ENCODE measurements around the gene PDK2. TPM values are rescaled to one million over a fixed set of nuclear protein-coding genes. Genes with fewer than 3 reads are reported as not detected.

The PDK2 gene
- total RNA-seq, 4 donors from 2014 or later: 31.6 to 70.6 (median 58.1) TPM

DNA sequence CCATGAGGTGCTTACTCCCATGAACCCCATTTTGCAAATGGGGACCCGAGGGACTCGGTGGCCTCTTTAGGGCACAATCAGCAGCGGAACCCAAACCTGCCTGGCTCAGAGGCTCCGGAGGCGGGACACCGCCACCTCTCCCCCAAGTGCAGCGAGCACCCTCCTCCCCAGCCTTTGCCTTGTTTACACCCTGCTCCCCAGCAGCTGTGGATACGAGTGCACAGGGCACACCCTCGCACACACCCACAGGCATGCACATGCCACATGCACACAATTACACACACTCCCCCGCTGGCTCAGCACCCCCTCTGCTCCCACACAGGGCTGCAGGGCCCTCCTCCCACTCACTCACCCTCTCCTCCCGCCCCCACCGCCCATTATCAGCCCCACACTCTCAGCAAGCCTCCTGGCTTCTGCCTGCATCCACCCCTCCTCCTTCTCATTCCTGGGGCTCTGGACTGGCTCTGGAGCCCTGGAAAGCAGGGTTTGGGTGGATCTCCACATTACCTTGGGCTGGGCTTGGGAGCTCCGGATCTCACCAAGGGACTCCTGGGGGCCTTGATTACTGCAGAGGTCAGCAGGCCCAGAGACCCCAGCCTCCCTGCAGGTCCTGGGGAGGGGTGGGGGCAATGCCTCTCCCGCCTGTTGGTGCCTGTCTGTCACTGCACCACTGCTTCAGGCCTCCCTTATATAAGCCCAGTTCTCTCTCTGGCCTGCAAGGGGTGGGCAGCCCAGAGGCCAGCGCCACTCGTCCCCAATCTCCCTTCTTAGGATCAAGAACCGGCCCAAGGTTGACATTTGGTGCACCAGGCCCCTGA is 6.4 kb downstream of the PDK2 start:
- Histone ChIP-seq H3K27me3 (no peaks in the 10 kb centered on the region), H3K4me3 (peak overlapping the region in 1 of 2 donors; percentile 2), H3K9me3 (no peaks in the 10 kb centered on the region), H3K27ac (peak overlapping the region; percentile 4 to 82 (median 80)), H3K4me1 (peaks cover 7 to 82% (median 35%) of the 10 kb centered on the region in 3 donors), H3K36me3 (peaks cover 0 to 77% of the 10 kb centered on the region in 2 donors)
- TF ChIP-seq POLR2AphosphoS5 (IDR thresholded peaks at IDR 0.05) (no peak), CTCF (IDR thresholded peaks at IDR 0.05) (peak in 1 of 4 experiments; percentile 24), POLR2A (IDR thresholded peaks at IDR 0.05) (no peak)
- 20% methylated on average over 3 of the region's 17 CpGs; no CpG with 5 or more reads in 1 of the 2 donors for WGBS, 2 donors (ENCODE audit: low coverage in 1 of 2)
- peak; percentile 52 for ATAC-seq

DNA sequence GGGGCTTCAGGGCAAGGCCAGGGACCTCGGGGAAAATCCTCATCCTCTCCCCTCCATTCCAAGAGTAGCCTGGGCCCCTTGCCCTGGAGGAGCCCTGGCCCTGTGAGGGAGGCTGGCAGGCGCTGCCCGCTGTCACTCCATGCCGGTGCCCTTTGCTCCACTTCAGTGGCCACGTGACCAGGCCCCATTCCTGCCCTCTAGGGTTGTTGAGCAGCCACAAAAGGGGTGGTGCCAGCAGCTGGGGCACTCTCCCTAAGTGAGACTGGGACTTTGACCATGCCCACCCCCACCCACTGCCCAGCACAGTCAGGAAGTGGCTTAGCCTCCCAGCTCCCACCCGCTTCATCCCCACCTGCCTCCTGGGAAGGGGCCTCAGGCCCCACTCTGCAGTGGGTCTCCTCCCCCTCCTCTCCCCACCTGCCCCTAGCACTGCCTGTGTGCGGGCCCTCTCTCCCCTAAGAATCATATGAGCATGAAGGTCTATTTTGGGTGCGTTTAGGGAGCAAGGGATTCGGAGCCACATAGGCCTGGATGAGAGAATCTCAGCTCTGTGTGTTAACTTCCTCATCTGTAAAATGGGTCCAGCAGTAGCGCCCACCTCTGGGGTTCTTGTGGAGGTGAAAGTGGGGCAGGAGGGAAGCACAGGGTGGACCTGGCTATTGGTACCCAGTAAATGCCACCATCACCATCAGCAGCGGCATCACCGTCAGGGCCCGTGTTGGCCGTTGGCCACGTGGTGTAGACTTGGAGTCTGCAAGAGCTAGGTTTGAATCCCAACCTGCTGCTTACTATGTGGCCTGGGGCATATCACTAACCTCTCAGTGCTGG is 7.2 kb downstream of the PDK2 start:
- peak overlapping the region; percentile 4 to 82 (median 80) for H3K27ac ChIP-seq
- ATAC-seq: peak; percentile 82
- H3K36me3 ChIP-seq: peaks cover 0 to 80% of the 10 kb centered on the region in 2 donors
- H3K4me3 ChIP-seq: no peak overlapping the region
- H3K27me3 ChIP-seq: no peaks in the 10 kb centered on the region
- TF ChIP-seq EP300 (IDR thresholded peaks at IDR 0.05) (no peak), POLR2A (IDR thresholded peaks at IDR 0.05) (no peak), CTCF (IDR thresholded peaks at IDR 0.05) (no peak), POLR2AphosphoS5 (IDR thresholded peaks at IDR 0.05) (peak; percentile 17)
- H3K9me3 ChIP-seq: no peaks in the 10 kb centered on the region
- 27 to 73% methylated on average over 4 of the region's 15 CpGs for WGBS, 2 donors (ENCODE audit: low coverage in 1 of 2)
- peaks cover 7 to 73% (median 29%) of the 10 kb centered on the region in 3 donors for H3K4me1 ChIP-seq

DNA sequence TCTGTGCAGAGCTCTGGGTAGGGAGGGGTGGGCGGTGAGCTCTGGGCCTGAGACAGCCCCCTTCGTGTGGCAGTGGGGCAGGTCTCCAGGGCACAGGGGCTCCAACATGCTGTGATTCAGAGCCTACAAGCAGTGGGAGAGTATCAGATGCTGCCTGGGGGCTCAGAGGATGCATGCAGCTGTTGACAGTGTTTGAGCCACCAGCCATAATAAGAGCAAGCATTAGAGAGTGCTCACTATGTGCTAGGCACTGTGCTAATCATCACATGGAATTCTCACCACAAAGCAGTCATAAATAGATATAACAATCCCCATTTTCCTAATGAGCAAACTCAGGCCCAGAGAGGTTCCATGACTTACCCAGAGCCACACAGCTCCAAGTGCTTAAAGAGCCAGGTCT is 8.1 kb downstream of the PDK2 start:
- Histone ChIP-seq H3K4me1 (peaks cover 7 to 65% (median 29%) of the 10 kb centered on the region in 3 donors), H3K36me3 (peaks cover 0 to 80% of the 10 kb centered on the region in 2 donors), H3K9me3 (no peaks in the 10 kb centered on the region), H3K27me3 (no peaks in the 10 kb centered on the region), H3K27ac (peak overlapping the region in 3 of 4 donors; percentile 79 to 82 (median 80)), H3K4me3 (no peak overlapping the region)
- TF ChIP-seq CTCF (IDR thresholded peaks at IDR 0.05) (no peak), POLR2A (IDR thresholded peaks at IDR 0.05) (no peak), POLR2AphosphoS5 (IDR thresholded peaks at IDR 0.05) (no peak), EP300 (IDR thresholded peaks at IDR 0.05) (no peak)
- 83% methylated on average over 2 of the region's 2 CpGs; no CpG with 5 or more reads in 1 of the 2 donors for WGBS, 2 donors (ENCODE audit: low coverage in 1 of 2)
- no peak for ATAC-seq

DNA sequence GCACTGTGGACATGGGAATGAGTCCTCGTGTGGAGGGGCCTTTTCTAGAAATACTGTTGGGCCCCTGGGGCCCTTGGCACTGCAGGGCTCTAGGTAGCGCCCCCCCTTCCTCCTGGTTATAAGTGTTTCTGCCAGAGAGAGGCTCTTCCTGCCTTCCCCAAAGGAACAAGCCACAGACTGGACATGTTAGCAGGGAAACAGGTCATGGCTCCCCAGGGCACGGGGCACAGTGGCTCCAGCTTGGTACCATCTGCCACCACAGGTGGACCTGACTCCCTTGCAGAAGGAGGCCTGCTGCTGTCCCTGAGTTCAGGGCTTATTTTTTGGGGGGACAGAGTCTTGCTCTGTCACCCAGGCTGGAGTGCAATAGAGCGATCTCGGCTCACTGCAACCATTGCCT is 8.8 kb downstream of the PDK2 start:
- H3K9me3 ChIP-seq: no peaks in the 10 kb centered on the region
- H3K4me1 ChIP-seq: peaks cover 7 to 58% (median 29%) of the 10 kb centered on the region in 3 donors
- WGBS, 2 donors (ENCODE audit: low coverage in 1 of 2): no CpG with 5 or more reads among the region's 5 CpGs
- H3K4me3 ChIP-seq: no peak overlapping the region
- no peak for ATAC-seq
- H3K36me3 ChIP-seq: peaks cover 0 to 80% of the 10 kb centered on the region in 2 donors
- no peaks in the 10 kb centered on the region for H3K27me3 ChIP-seq
- H3K27ac ChIP-seq: no peak overlapping the region
- TF ChIP-seq CTCF (IDR thresholded peaks at IDR 0.05) (no peak), POLR2A (IDR thresholded peaks at IDR 0.05) (no peak), POLR2AphosphoS5 (IDR thresholded peaks at IDR 0.05) (no peak), EP300 (IDR thresholded peaks at IDR 0.05) (no peak)
